HCT116 (cell line): ENCODE data around the gene SGMS1. TPM values are rescaled to one million over a fixed set of nuclear protein-coding genes. Genes with fewer than 3 reads are reported as not detected.

Experiments used
- ATAC-seq: fragments of 200-7000 bp; cut with Tn5 transposase; 2 replicates; pipeline ENCODE4 v1.9.1; 2020; ENCODE audit warnings: mild to moderate bottlenecking, moderate library complexity
- BruUV-seq: library from RNA; stranded (reverse); fragments of 400-500 nt; replicated peaks from 2 replicates; lab custom pipeline; 2021; lab: Mats Ljungman, UMichigan
- CTCF ChIA-PET: fragments of 300-600 bp; sonication (Branson Sonifier 250); formaldehyde crosslinking; loops from one replicate; lab custom pipeline; 2021; ENCODE audit warnings: antibody characterized with exemption; lab: Charles Lee
- POLR2A ChIA-PET: fragments of 300-600, 350-600 bp; sonication (Branson Sonifier 250); formaldehyde crosslinking; loops from one replicate; lab custom pipeline; 2021; ENCODE audit warnings: antibody characterized with exemption; lab: Charles Lee
- RAD21 ChIA-PET, 2 experiments: fragments of 300-600 bp; sonication (Branson Sonifier 250); formaldehyde crosslinking; loops; one replicate each; lab custom pipeline; 2023; ENCODE audit warnings: low total read pairs in 2 of 2; ENCODE audit not compliant: uncharacterized antibody in 2 of 2, unreplicated experiment in 2 of 2, low non-redundant PET in 1 of 2; lab: Charles Lee
- DNase-seq: peaks from one replicate; pipeline ENCODE4 v3.0.0-alpha.2; 2010; ENCODE audit warnings: low read depth, low spot score
- H2AFZ ChIP-seq: fragments of 200-600 bp; shearing (Covaris generic), sonication (generic); 2 replicates; pipeline ENCODE4 v1.6.1; 2017; ENCODE audit warnings: low read depth, mixed run types, mixed read lengths, antibody characterized with exemption, low read length; ENCODE audit not compliant: poor library complexity, severe bottlenecking
- H3K27ac ChIP-seq: 2 replicates; pipeline ENCODE4 v1.5.1; 2012; ENCODE audit warnings: low read depth, low read length
- H3K27me3 ChIP-seq: fragments of 200-600 bp; sonication (generic); 2 replicates; pipeline ENCODE4 v1.6.1; 2016; ENCODE audit warnings: mixed run types, low read length, mixed read lengths; ENCODE audit not compliant: insufficient read depth
- H3K36me3 ChIP-seq, 2 experiments: fragments of 200-500 bp in 1 of 2; fragments of 200-600 bp in 1 of 2; sonication (Bioruptor generic) in 1 of 2; sonication (generic) in 1 of 2; 2 replicates each; pipeline versions ENCODE4 v1.5.1 to v1.6.1; 2014 to 2016; ENCODE audit warnings: low read length in 2 of 2, inconsistent platforms in 1 of 2, mixed read lengths in 1 of 2, mixed run types in 1 of 2; ENCODE audit not compliant: insufficient read depth in 2 of 2, control insufficient read depth in 1 of 2
- H3K4me1 ChIP-seq, 2 experiments: fragments of 200-600 bp in 1 of 2; sonication (generic) in 1 of 2; 2 replicates each; pipeline versions ENCODE4 v1.5.1 to v1.6.1; 2012 to 2017; ENCODE audit warnings: low read length in 2 of 2, inconsistent platforms in 1 of 2, mild to moderate bottlenecking in 1 of 2, mixed read lengths in 1 of 2, mixed run types in 1 of 2, moderate library complexity in 1 of 2; ENCODE audit not compliant: insufficient read depth in 2 of 2, control insufficient read depth in 1 of 2
- H3K4me2 ChIP-seq: fragments of 200-600 bp; sonication (generic); 2 replicates; pipeline ENCODE4 v1.6.1; 2017; ENCODE audit warnings: mixed run types, low read length, mixed read lengths
- H3K4me3 ChIP-seq, 2 experiments: fragments of 200-600 bp in 1 of 2; sonication (generic) in 1 of 2; replicated peaks in 1 of 2; 2 replicates each; pipeline ENCODE4 v1.5.1; 2011 to 2016; ENCODE audit warnings: low read length in 2 of 2, control low read depth in 1 of 2, low read depth in 1 of 2, mild to moderate bottlenecking in 1 of 2, mixed read lengths in 1 of 2, mixed run types in 1 of 2
- H3K79me2 ChIP-seq: fragments of 200-600 bp; sonication (generic); 2 replicates; pipeline ENCODE4 v1.6.1; 2017; ENCODE audit warnings: mild to moderate bottlenecking, mixed run types, low read length, moderate library complexity, mixed read lengths; ENCODE audit not compliant: insufficient read depth
- H3K9ac ChIP-seq: fragments of 200-600 bp; sonication (generic); 2 replicates; pipeline ENCODE4 v1.6.1; 2016; ENCODE audit warnings: low read length, mixed read lengths
- H3K9me2 ChIP-seq: fragments of 200-600 bp; sonication (generic), shearing (Covaris generic); 2 replicates; pipeline ENCODE4 v1.6.1; 2017; ENCODE audit warnings: mixed run types, mild to moderate bottlenecking, moderate library complexity; ENCODE audit not compliant: insufficient read depth
- H3K9me3 ChIP-seq, 2 experiments: fragments of 200-500 bp in 1 of 2; fragments of 200-600 bp in 1 of 2; sonication (Bioruptor generic) in 1 of 2; sonication (generic) in 1 of 2; 2 replicates each; pipeline ENCODE4 v1.6.1; 2014 to 2017; ENCODE audit warnings: low read length in 2 of 2, mixed read lengths in 2 of 2, inconsistent platforms in 1 of 2, low read depth in 1 of 2, mild to moderate bottlenecking in 1 of 2, mixed run types in 1 of 2, moderate library complexity in 1 of 2; ENCODE audit not compliant: control insufficient read depth in 1 of 2, insufficient read depth in 1 of 2
- H4K20me1 ChIP-seq: fragments of 200-600 bp; sonication (generic), shearing (Covaris generic); 2 replicates; pipeline ENCODE4 v1.6.1; 2017; ENCODE audit warnings: mixed run types, mild to moderate bottlenecking, moderate library complexity; ENCODE audit not compliant: insufficient read depth
- ATF3 ChIP-seq: IDR thresholded peaks from 2 replicates; pipeline ENCODE4 v1.6.1; 2012
- CBX3 ChIP-seq: IDR thresholded peaks from 2 replicates; pipeline ENCODE4 v1.6.1; 2012; ENCODE audit warnings: low read depth
- TCF7L2 ChIP-seq: IDR thresholded peaks from 2 replicates; pipeline ENCODE4 v1.7.0; 2011; ENCODE audit warnings: borderline replicate concordance, inconsistent platforms; ENCODE audit not compliant: insufficient read depth, insufficient read length; ENCODE audit errors: extremely low read depth
- YY1 ChIP-seq: IDR thresholded peaks from 2 replicates; pipeline ENCODE4 v1.6.1; 2011; ENCODE audit warnings: low read length, low read depth, moderate library complexity, mild to moderate bottlenecking; ENCODE audit not compliant: insufficient replicate concordance; ENCODE audit errors: extremely low read depth
- ZBTB33 ChIP-seq: IDR thresholded peaks from 2 replicates; pipeline ENCODE4 v1.6.1; 2011; ENCODE audit warnings: mild to moderate bottlenecking, low read length, moderate library complexity; ENCODE audit not compliant: insufficient replicate concordance; ENCODE audit errors: extremely low read depth
- ZFX ChIP-seq: fragments of 450-650 bp; IDR thresholded peaks from 2 replicates; pipeline ENCODE4 v1.6.1; 2017
- intact Hi-C: fragments of 100-400 bp; cut with micrococcal nuclease; formaldehyde crosslinking; loops from 2 replicates; pipeline ENCODE4 v1.10.0; 2022
- total RNA-seq: library from RNA; stranded (reverse); gene quantifications from one replicate; pipeline ENCODE4 v1.2.1, GENCODE V29; 2021; ENCODE audit not compliant: unreplicated experiment
- TF ChIP-seq, protein P1 (sequence below), 3 experiments: fragments of 200-600 bp in 1 of 3; sonication (generic) in 1 of 3; IDR thresholded peaks in 2 of 3; conservative IDR thresholded peaks in 1 of 3; 2 replicates each; pipeline ENCODE4 v1.5.1; 2012 to 2017; ENCODE audit warnings: low read depth in 2 of 3, low read length in 2 of 3, antibody characterized with exemption in 1 of 3, borderline replicate concordance in 1 of 3, control low read depth in 1 of 3, mild to moderate bottlenecking in 1 of 3, mixed read lengths in 1 of 3, mixed run types in 1 of 3, moderate library complexity in 1 of 3; ENCODE audit not compliant: insufficient read depth in 1 of 3

SGMS1 gene
- total RNA-seq, 1 experiment from 2014 or later: 29.1 TPM

DNA sequence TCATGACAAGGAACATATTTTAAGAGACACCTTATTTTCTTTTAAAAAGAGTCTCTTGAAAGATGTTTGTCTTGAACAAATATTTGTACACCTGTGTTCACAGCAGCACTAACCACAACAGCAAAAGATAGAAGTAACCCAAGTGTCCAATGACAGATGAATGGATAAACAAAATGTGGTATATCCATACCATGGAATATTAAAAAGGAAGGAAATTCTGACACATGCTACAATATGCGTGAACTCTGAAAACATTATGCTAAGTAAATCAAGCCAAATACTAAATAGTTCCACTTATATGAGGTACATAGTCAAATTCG, 17.8 kb downstream of the SGMS1 start:
- Histone ChIP-seq H3K36me3 (no peaks in the 10 kb centered on the region), H4K20me1 (no peaks in the 10 kb centered on the region), H3K79me2 (peaks cover 26% of the 10 kb centered on the region; the same call in 1 of the 2 replicates), H3K27me3 (no peaks in the 10 kb centered on the region), H3K4me3 (no peak overlapping the region), H3K4me2 (no peak overlapping the region), H3K9ac (no peak overlapping the region), H3K9me3 (no peaks in the 10 kb centered on the region), H3K9me2 (no peaks in the 10 kb centered on the region), H3K27ac (no peak overlapping the region), H2AFZ (no peak overlapping the region), H3K4me1 (peaks cover 10 to 11% of the 10 kb centered on the region in 2 experiments)
- TF ChIP-seq YY1 (no peak), ZFX (no peak), CBX3 (no peak), ATF3 (no peak), ZBTB33 (no peak), TCF7L2 (no peak)
- TF ChIP-seq, protein P1, sequence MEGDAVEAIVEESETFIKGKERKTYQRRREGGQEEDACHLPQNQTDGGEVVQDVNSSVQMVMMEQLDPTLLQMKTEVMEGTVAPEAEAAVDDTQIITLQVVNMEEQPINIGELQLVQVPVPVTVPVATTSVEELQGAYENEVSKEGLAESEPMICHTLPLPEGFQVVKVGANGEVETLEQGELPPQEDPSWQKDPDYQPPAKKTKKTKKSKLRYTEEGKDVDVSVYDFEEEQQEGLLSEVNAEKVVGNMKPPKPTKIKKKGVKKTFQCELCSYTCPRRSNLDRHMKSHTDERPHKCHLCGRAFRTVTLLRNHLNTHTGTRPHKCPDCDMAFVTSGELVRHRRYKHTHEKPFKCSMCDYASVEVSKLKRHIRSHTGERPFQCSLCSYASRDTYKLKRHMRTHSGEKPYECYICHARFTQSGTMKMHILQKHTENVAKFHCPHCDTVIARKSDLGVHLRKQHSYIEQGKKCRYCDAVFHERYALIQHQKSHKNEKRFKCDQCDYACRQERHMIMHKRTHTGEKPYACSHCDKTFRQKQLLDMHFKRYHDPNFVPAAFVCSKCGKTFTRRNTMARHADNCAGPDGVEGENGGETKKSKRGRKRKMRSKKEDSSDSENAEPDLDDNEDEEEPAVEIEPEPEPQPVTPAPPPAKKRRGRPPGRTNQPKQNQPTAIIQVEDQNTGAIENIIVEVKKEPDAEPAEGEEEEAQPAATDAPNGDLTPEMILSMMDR (IDR thresholded peaks at IDR 0.05 in 2 of 3, conservative IDR thresholded peaks at IDR 0.05 in 1 of 3; ENCODE audit: borderline replicate concordance in 1 of 3, insufficient read depth in 1 of 3, low read depth in 2 of 3, low read length in 2 of 3): no peak
- no TSS peak for BruUV-seq
- no peak for DNase-seq
- intact Hi-C loops: no loop called here
- ChIA-PET POLR2A (no interaction called here), CTCF (no interaction called here), RAD21 (no interaction called here)
- ATAC-seq: no peak
